Measurements from ENCODE around the gene LHFPL4. TPM values are rescaled to one million over a fixed set of nuclear protein-coding genes. Genes with fewer than 3 reads are reported as not detected.

LHFPL4 gene
- total RNA-seq, 1 experiment from 2014 or later, result not detected

DNA sequence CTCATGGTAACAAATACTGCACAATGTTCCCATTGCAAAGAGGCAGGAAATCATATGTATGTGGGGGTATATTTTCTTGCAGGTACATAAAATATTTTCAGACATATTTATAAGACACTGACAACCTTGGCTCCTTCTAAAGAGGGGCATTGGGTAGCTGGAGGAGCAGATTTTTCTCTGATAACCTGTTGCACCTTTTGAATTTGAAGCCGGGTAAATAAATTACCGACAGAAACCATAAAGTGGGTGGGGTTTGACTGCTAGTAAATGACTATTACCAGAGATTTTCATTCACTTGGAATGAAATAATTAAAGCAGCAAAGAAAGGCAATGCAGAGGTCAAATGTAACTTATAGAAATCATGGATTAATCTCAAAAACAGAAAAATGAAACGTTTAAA lies 19.2 kb downstream of the LHFPL4 start:
- ChIA-PET CTCF (no interaction called here), POLR2A (no interaction called here)
- BruUV-seq (replicated peaks), result no TSS peak
- H3K4me1 Mint-ChIP-seq (ENCODE audit: low read depth, unreplicated experiment), result no peaks in the 10 kb centered on the region
- no peaks in the 10 kb centered on the region for H3K36me3 Mint-ChIP-seq (ENCODE audit: insufficient read depth, unreplicated experiment)
- Histone ChIP-seq H3K27me3 (replicated peaks; ENCODE audit: control insufficient read depth, insufficient read depth, low read length) (no peaks in the 10 kb centered on the region; the same call in 1 of the 2 replicates), H3K4me3 (ENCODE audit: low read depth, low read length) (no peak overlapping the region), H3K4me1 (no peaks in the 10 kb centered on the region), H3K36me3 (ENCODE audit: control insufficient read depth, insufficient read depth, low read length) (no peaks in the 10 kb centered on the region), H3K9me3 (no peaks in the 10 kb centered on the region)
- DNase-seq, result no peak
- TF ChIP-seq, protein P1, sequence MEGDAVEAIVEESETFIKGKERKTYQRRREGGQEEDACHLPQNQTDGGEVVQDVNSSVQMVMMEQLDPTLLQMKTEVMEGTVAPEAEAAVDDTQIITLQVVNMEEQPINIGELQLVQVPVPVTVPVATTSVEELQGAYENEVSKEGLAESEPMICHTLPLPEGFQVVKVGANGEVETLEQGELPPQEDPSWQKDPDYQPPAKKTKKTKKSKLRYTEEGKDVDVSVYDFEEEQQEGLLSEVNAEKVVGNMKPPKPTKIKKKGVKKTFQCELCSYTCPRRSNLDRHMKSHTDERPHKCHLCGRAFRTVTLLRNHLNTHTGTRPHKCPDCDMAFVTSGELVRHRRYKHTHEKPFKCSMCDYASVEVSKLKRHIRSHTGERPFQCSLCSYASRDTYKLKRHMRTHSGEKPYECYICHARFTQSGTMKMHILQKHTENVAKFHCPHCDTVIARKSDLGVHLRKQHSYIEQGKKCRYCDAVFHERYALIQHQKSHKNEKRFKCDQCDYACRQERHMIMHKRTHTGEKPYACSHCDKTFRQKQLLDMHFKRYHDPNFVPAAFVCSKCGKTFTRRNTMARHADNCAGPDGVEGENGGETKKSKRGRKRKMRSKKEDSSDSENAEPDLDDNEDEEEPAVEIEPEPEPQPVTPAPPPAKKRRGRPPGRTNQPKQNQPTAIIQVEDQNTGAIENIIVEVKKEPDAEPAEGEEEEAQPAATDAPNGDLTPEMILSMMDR (IDR thresholded peaks at IDR 0.05; ENCODE audit: insufficient read depth in 1 of 2, low read depth in 1 of 2, low read length in 1 of 2, severe bottlenecking in 1 of 2, unreplicated experiment in 1 of 2), result no peak
- no peak overlapping the region for H3K4me3 Mint-ChIP-seq (ENCODE audit: unreplicated experiment)
- H3K27me3 Mint-ChIP-seq (ENCODE audit: insufficient read depth, unreplicated experiment), result peaks cover 6% of the 10 kb centered on the region
- H3K9me3 Mint-ChIP-seq (ENCODE audit: unreplicated experiment), result no peaks in the 10 kb centered on the region
- intact Hi-C loops (cut with micrococcal nuclease; ENCODE audit: unreplicated experiment), result no loop called here
- no peak overlapping the region for H3K27ac Mint-ChIP-seq (ENCODE audit: unreplicated experiment)

DNA sequence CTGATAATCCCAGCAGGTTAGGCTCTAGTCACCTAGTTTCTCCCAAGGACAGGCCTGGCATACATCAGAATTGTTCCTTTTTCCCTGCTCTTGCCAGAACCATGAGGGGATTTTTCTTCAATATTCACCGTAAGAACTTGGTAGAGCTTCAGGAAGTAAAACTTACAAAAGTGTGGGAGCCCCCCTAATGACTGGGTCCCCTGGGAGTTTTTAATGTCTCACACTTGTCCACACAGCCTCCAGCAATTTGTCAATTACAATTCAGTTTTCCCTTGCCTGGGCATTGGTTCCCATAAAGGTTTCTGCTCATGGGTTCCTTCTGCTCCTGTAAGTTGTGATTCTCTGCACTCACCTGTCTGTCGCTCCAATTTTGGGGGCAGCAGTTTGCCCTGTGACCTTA lies 28.5 kb downstream of the LHFPL4 start:
- H3K4me1 ChIP-seq, result no peaks in the 10 kb centered on the region
- no TSS peak for BruUV-seq (replicated peaks)
- Mint-ChIP-seq H3K9me3 (ENCODE audit: unreplicated experiment) (no peaks in the 10 kb centered on the region), H3K27me3 (ENCODE audit: insufficient read depth, unreplicated experiment) (peaks cover 24% of the 10 kb centered on the region), H3K27ac (ENCODE audit: unreplicated experiment) (no peak overlapping the region), H3K4me1 (ENCODE audit: low read depth, unreplicated experiment) (no peaks in the 10 kb centered on the region), H3K4me3 (ENCODE audit: unreplicated experiment) (no peak overlapping the region), H3K36me3 (ENCODE audit: insufficient read depth, unreplicated experiment) (no peaks in the 10 kb centered on the region)
- H3K9me3 ChIP-seq, result no peaks in the 10 kb centered on the region
- H3K4me3 ChIP-seq (ENCODE audit: low read depth, low read length), result no peak overlapping the region
- H3K36me3 ChIP-seq (ENCODE audit: control insufficient read depth, insufficient read depth, low read length), result no peaks in the 10 kb centered on the region
- intact Hi-C loops (cut with micrococcal nuclease; ENCODE audit: unreplicated experiment), result no loop called here
- TF ChIP-seq, protein P1 (IDR thresholded peaks at IDR 0.05; ENCODE audit: insufficient read depth in 1 of 2, low read depth in 1 of 2, low read length in 1 of 2, severe bottlenecking in 1 of 2, unreplicated experiment in 1 of 2), result no peak
- CTCF ChIA-PET, result no interaction called here
- H3K27me3 ChIP-seq (replicated peaks; ENCODE audit: control insufficient read depth, insufficient read depth, low read length), result no peaks in the 10 kb centered on the region
- POLR2A ChIA-PET, result no interaction called here
- no peak for DNase-seq

DNA sequence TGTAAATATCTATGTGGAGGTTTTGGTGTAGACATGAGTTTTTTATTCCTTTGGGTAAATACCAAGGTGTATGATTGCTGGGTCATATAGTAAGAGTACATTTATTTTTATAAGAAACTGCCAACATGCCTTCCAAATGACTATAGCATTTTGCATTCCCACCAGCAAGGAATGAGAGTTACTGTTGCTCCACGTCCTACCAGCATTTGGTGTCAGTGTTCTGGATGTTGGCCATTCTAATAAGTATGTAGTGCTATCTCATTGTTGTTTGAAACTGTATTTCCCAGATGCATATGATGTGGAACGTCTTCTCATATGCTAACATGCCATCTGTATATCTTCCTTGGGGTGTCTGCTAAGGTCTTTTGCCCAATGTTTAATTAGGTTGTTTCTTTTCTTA lies 38.7 kb downstream of the LHFPL4 start:
- no peaks in the 10 kb centered on the region for H3K4me1 ChIP-seq
- no TSS peak for BruUV-seq (replicated peaks)
- peaks cover 4% of the 10 kb centered on the region for H3K27me3 Mint-ChIP-seq (ENCODE audit: insufficient read depth, unreplicated experiment)
- H3K4me1 Mint-ChIP-seq (ENCODE audit: low read depth, unreplicated experiment), result no peaks in the 10 kb centered on the region
- no peaks in the 10 kb centered on the region for H3K27me3 ChIP-seq (replicated peaks; ENCODE audit: control insufficient read depth, insufficient read depth, low read length)
- H3K36me3 ChIP-seq (ENCODE audit: control insufficient read depth, insufficient read depth, low read length), result no peaks in the 10 kb centered on the region
- H3K36me3 Mint-ChIP-seq (ENCODE audit: insufficient read depth, unreplicated experiment), result no peaks in the 10 kb centered on the region
- intact Hi-C loops (cut with micrococcal nuclease; ENCODE audit: unreplicated experiment), result no loop called here
- ChIA-PET POLR2A (no interaction called here), CTCF (no interaction called here)
- TF ChIP-seq, protein P1 (IDR thresholded peaks at IDR 0.05; ENCODE audit: insufficient read depth in 1 of 2, low read depth in 1 of 2, low read length in 1 of 2, severe bottlenecking in 1 of 2, unreplicated experiment in 1 of 2), result no peak
- no peak overlapping the region for H3K4me3 Mint-ChIP-seq (ENCODE audit: unreplicated experiment)
- no peak overlapping the region for H3K27ac Mint-ChIP-seq (ENCODE audit: unreplicated experiment)
- no peak for DNase-seq
- no peaks in the 10 kb centered on the region for H3K9me3 ChIP-seq
- no peaks in the 10 kb centered on the region for H3K9me3 Mint-ChIP-seq (ENCODE audit: unreplicated experiment)
- H3K4me3 ChIP-seq (ENCODE audit: low read depth, low read length), result no peak overlapping the region
